ENCODE results near the gene AGPAT2.
A peak's percentile ranks its signal among the peaks of the same experiment; 100 is the strongest.

AGPAT2 gene

GRCh38 chr9:136700959-136701667 is 13.9 kb upstream of the AGPAT2 start:
- DNase-seq (ENCODE audit: low spot score): no peak

GRCh38 chr9:136700304-136700703 is 13.0 kb upstream of the AGPAT2 start:
- DNase-seq (ENCODE audit: low spot score): no peak

DNA sequence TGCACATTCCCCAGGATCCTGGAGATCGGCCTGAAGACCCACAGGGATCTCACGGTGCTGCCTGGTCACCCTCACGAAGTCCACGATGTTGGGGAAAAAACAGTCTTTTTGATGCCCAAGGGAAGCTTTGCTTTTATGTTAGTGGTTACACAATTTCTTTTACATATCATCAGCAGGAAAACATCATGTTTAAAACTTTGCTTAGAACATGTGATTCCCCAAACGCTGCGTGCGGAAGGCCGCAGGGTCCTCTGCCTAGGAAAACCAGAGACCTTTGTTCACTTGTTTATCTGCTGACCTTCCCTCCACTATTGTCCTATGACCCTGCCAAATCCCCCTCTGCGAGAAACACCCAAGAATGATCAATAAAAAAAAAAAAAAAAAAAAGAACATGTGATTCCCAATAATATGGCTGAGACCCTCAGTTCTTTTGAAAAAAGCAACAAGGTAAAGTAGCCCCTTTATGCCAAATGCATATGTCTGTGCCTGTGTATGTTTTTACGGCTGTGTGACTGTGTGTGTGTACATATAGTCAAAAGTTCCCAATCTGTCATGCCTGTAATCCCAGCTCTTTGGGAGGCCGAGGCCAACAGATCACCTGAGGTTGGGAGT is 11.5 kb upstream of the AGPAT2 start:
- DNase-seq (ENCODE audit: low spot score): no peak

- no peak for DNase-seq (ENCODE audit: low spot score)
Measured at GRCh38 chr9:136697821-136698526, 10.7 kb upstream of the AGPAT2 start.

DNA sequence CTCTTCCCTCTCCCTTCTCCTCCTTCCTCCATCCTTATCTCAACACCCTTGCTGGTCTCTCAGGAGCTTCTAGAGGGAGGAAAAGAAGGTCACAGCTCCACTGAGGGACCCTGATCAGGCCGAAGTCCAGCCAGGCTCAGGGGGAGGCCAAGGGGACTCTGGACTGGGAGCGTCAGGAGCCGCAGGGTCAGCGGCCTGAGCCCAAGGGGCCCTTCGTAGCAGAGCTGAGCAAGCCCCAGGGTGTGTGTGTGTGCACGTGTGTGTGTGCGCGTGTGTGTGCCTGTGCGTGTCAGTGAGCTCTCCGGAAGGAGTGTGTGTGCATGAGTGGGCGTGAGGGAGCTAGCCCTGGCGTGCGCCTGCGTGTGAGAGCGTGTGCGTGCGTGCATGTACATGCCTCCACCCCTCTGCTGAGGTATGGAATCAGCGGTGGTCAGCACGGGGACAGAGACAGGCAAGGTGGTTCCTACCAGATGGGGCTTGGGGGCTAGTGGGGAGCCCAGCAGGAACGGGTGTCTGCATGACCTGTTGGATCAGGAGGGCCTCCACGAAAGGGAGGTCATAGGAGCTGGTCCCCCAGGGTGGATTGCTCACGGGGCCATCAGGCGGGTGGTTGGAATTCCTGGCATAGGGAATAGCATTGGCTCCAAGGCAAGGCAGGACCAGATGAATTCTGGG is 10.0 kb upstream of the AGPAT2 start:
- no peak for DNase-seq (ENCODE audit: low spot score)

- DNase-seq (ENCODE audit: low spot score): no peak
Measured at GRCh38 chr9:136696502-136696901, 9.2 kb upstream of the AGPAT2 start.

- no peak for DNase-seq (ENCODE audit: low spot score)
Measured at GRCh38 chr9:136695955-136696354, 8.7 kb upstream of the AGPAT2 start.

DNA sequence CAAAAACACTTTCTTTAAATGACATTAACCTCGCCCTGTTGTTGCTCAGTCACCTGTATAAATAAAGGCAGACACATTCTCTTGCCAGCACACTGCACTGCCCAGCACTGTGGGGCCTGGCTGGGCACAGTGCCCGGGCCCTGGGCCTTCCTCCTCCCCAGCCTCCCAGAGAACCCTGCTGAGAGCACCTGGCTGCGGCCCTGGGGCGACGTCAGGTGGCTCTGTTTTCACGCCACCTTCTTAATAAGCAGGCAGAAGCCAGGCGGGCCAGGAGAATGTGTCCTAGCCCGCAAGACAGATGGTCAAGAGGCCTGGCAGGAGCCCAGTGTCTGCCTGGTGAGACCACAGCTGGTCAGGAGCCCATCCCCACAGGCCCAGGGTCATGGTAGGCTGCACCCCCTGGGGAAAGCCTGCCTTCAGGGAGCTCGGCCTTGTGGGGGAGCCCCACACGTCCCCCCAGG is 8.2 kb upstream of the AGPAT2 start:
- DNase-seq (ENCODE audit: low spot score): no peak

GRCh38 chr9:136694872-136695247 is 7.6 kb upstream of the AGPAT2 start:
- DNase-seq (ENCODE audit: low spot score): no peak

- peak; percentile 74 for DNase-seq (ENCODE audit: low spot score)
Measured at GRCh38 chr9:136694163-136694871, 7.1 kb upstream of the AGPAT2 start.

DNA sequence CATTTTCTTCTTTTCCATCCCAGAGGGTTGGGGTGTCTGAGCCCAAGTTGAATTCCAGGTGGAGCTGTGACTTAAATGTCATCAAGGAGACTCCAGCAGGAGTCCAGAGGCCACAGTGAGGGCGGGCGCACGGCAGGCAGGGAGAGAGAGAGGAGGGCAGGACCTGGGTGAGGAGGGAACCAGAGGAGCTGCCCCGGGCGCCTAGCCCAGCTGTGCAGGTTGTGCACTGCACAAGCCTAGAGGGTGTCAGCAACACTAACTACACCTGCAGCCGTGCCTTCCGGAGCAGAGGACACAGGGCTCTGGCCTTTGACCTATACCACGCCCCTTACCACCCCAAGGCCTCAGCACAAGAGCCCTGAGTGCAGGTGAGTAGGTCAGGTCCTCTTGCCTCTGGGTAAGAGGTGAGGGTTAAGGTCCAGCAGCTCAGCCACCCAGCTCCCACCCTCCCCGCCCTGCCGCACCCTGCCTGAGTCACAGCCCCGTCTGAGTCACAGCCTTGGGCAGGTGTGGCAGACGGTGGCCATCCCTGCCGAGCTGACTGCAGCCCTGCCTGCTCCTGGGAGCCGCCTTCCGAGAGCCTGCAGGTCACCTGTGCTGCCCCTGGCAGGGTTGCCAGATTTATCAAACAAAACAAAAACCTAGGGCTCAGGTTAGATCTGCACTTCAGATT is 6.4 kb upstream of the AGPAT2 start:
- DNase-seq (ENCODE audit: low spot score): no peak

DNA sequence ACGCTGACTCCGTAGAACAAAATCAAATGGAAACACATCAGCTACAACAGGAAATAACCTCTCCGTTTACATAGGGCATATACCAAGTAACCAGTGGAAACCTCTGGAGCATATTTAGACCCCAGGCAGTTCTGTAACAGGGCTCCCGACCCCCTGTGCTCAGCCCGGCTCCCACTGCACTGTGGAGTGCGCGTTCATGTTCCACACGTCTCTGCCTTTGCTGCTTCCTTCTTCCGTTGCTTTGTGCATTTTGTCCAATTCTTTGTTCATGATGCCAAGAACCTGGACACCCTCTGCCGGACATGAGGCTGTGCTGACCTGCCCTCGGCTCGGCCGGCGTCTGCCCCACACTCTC is 5.9 kb upstream of the AGPAT2 start:
- DNase-seq (ENCODE audit: low spot score): no peak

DNA sequence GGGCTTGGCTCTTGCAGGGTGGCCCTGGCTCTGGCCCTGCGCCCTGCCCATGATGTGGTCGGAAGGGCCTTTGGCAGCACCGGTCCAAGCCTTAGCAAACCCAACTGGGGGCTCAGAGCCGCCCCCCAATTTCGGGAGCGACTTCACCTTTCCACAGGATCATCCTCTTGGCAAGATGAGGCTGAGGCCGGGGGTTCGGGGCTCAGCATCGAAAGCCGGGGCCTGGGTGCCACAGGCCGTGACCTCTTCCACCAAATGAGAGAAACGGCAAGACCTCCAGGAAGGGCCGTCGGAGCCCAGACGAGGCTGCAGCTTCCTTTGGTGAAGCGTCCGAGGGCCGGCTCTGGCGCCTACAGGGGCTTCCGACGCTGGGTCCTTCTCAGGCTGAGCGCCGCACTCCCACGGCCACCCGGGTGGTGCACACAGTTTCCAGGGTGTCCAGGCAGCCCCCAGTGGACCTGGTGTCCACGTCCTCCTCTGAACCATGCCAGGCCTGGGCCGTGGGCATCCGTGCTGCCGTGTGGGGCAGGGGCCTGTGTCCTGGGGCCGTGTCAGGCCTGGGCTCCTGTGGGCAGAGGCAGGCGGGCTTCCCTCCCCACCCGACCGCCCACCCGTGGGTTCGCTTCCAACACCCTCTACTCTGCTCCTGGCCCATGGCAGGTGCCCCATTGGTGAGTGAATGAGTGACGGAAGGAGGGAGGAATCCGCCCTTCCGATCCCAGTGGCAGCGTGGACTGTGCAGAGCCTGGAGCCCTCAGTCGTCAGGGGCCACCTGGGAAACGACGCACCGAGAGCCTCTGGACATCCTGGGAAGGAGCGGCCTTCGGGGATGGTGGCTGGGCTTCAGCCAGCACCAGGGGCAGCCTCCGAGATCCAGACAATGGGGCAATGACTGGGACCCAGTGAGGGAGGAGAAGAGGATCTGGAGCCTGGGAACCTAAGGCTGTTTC is 5.2 kb upstream of the AGPAT2 start:
- no peak for DNase-seq (ENCODE audit: low spot score)

DNA sequence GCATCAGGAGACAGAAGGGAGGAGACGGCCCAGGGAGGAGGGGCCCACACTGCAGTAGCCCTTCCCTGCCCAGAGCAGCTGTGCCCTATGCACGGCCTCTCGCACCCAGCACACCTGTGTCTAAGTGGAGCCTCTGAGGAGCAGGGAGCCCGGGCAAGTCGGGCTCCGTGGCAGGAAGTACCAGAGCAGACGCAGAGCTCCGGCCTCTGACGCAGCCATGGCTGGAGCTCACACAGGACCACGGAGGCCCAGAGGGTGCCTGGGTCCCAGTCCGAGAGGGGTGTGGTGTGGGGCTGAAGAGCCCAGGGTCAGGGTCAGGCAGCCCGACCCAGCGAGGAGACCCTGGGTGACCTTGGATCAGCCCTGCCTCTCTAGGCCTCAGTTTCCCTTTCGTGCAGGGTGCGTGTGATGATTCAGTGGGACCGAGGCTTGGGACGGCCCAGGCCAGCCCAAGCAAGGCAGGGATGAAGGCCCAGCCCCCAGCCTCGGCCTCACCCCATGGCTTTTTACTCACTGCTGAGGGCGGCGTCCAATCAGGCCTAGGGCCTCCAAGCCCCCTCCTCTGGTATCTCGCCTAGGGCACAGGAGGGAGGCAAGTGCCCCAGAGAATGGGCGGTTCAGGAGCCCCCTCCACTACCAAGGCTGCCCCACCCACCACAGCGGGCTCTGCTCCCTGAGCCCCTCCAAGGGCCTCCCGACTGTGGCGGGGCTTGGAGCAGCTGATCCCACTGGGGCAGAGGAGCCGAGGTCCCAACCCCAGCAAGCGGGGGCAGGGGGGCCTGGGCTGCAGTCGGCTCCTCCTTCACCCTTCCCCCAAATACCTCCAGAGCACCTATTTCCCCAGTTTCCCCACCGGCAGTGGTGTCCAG is 4.3 kb upstream of the AGPAT2 start:
- no peak for DNase-seq (ENCODE audit: low spot score)

GRCh38 chr9:136690806-136691261 is 3.6 kb upstream of the AGPAT2 start:
- DNase-seq (ENCODE audit: low spot score): no peak

- no peak for DNase-seq (ENCODE audit: low spot score)
Measured at GRCh38 chr9:136690104-136690805, 3.0 kb upstream of the AGPAT2 start.

GRCh38 chr9:136689108-136689460 is 1.8 kb upstream of the AGPAT2 start:
- no peak for DNase-seq (ENCODE audit: low spot score)

- DNase-seq (ENCODE audit: low spot score): no peak
Measured at GRCh38 chr9:136688274-136689107, 1.2 kb upstream of the AGPAT2 start.

Data from AG08395 (cell line).